ENCODE results near the gene AGPAT3.

AGPAT3 gene

GRCh38 chr21:43881935-43882334, 16.9 kb downstream of the AGPAT3 start:
- Histone ChIP-seq H3K9ac (ENCODE audit: low read length) (no peak overlapping the region), H3K36me3 (ENCODE audit: control insufficient read depth, insufficient read depth, low read length) (no peaks in the 10 kb centered on the region), H3K4me3 (ENCODE audit: low read length) (no peak overlapping the region), H3K27me3 (ENCODE audit: control insufficient read depth, insufficient read depth, low read length) (no peaks in the 10 kb centered on the region), H3K9me3 (ENCODE audit: control insufficient read depth, low read length) (no peaks in the 10 kb centered on the region), H3K4me1 (ENCODE audit: control insufficient read depth, insufficient read depth, low read length) (peaks cover 46% of the 10 kb centered on the region)

- no peak overlapping the region for H3K4me3 ChIP-seq (ENCODE audit: low read length)
- H3K9ac ChIP-seq (ENCODE audit: low read length): no peak overlapping the region
- H3K9me3 ChIP-seq (ENCODE audit: control insufficient read depth, low read length): no peaks in the 10 kb centered on the region
- no peaks in the 10 kb centered on the region for H3K27me3 ChIP-seq (ENCODE audit: control insufficient read depth, insufficient read depth, low read length)
- peaks cover 46% of the 10 kb centered on the region for H3K4me1 ChIP-seq (ENCODE audit: control insufficient read depth, insufficient read depth, low read length)
- no peaks in the 10 kb centered on the region for H3K36me3 ChIP-seq (ENCODE audit: control insufficient read depth, insufficient read depth, low read length)
Measured at GRCh38 chr21:43882952-43883545, 18.0 kb downstream of the AGPAT3 start.

DNA sequence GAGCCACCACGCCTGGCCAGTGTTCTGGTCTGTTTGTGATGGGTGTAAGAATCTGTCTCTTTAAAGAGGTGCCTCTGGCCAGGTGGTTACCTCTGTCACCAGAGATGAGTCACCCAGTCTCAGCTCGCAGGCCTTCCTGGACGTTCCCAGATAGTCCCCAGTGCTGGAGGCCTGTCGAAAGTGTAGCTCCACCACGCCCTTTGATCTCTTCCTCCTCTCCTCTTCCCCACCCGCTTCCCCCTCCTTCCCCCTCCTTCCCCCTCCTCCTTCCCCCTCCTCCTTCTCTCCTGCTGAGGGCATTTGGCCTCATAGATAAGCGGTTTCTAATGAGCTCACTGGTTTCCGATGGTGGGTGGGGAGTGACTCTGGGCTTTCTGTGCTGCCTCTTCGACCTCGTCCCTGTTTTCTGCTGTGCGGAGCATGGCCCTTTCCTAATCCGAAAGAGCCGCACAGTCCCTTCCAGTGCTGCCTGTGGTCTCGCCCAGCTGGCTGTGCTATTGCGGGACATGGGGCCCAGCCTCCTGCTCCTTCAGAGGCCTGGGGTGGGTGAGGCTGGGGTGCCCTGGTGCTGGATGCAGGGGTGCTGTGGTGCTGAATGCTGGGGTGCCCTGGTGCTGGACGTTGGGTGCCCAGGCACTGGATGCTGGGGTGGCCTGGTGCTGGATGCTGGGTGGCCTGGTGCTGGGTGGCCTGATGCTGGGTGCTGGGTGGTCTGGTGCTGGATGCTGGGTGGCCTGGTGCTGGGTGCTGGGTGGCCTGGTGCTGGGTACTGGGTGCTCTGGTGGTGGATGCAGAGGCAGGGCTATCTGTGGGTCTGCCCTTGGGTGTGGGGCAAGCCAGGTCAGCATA, 19.2 kb downstream of the AGPAT3 start:
- Histone ChIP-seq H3K4me3 (ENCODE audit: low read length) (no peak overlapping the region), H3K27me3 (ENCODE audit: control insufficient read depth, insufficient read depth, low read length) (no peaks in the 10 kb centered on the region), H3K4me1 (ENCODE audit: control insufficient read depth, insufficient read depth, low read length) (peaks cover 46% of the 10 kb centered on the region), H3K9ac (ENCODE audit: low read length) (peak overlapping the region; percentile 53), H3K36me3 (ENCODE audit: control insufficient read depth, insufficient read depth, low read length) (no peaks in the 10 kb centered on the region), H3K9me3 (ENCODE audit: control insufficient read depth, low read length) (no peaks in the 10 kb centered on the region)

DNA sequence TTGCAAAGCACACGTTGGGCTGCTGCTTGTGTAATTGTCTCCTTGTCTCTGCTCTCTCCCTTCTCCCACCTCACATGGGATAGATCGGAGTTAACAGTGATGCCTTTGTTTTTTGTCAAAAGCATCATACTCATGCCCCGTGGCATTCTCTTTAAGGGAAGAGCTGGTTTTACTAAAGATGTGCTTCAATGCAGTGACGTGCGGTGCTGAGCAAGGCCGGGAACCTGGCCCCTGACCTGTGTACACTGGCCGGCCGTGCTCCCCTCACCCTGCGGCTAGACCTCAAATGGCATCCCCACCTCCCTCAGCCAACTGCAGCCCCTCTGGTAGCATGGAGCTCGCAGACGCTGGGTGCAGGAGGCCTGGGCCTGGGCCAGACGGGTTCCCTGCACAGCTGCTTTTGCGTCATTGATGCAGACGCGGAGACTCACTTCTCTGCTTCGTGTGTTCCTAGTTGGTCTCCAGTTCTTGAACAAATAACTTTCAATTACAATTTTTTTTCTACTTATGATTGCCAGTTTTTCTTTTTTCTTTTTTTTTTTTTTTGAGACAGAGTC, 19.9 kb downstream of the AGPAT3 start:
- Histone ChIP-seq H3K36me3 (ENCODE audit: control insufficient read depth, insufficient read depth, low read length) (no peaks in the 10 kb centered on the region), H3K9me3 (ENCODE audit: control insufficient read depth, low read length) (no peaks in the 10 kb centered on the region), H3K4me1 (ENCODE audit: control insufficient read depth, insufficient read depth, low read length) (peaks cover 39% of the 10 kb centered on the region), H3K4me3 (ENCODE audit: low read length) (no peak overlapping the region), H3K27me3 (ENCODE audit: control insufficient read depth, insufficient read depth, low read length) (no peaks in the 10 kb centered on the region), H3K9ac (ENCODE audit: low read length) (peak overlapping the region; percentile 53)

DNA sequence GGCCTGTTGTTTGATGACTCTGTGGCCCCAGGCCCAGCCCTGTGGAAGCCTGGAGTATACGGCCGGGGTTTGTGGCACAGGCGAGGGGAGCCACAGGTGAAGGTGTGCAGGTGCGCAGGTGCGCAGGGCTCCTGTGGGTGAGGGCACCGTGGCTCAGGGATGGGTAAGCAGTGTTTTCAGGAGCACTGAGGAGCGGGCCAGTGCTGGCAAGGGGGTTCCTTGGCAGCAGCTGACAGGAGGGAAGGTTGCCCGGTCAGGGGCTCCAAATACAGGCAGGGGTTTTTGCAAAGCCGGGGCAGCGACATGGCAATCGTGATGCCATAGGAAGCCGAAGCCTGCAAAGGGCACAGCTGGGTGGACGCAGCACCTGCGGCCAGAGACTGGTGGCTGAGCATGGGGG, 20.7 kb downstream of the AGPAT3 start:
- Histone ChIP-seq H3K27me3 (ENCODE audit: control insufficient read depth, insufficient read depth, low read length) (no peaks in the 10 kb centered on the region), H3K4me3 (ENCODE audit: low read length) (no peak overlapping the region), H3K36me3 (ENCODE audit: control insufficient read depth, insufficient read depth, low read length) (no peaks in the 10 kb centered on the region), H3K9me3 (ENCODE audit: control insufficient read depth, low read length) (no peaks in the 10 kb centered on the region), H3K9ac (ENCODE audit: low read length) (no peak overlapping the region), H3K4me1 (ENCODE audit: control insufficient read depth, insufficient read depth, low read length) (peaks cover 32% of the 10 kb centered on the region)

GRCh38 chr21:43886565-43886964, 21.5 kb downstream of the AGPAT3 start:
- H3K9ac ChIP-seq (ENCODE audit: low read length): no peak overlapping the region
- no peaks in the 10 kb centered on the region for H3K27me3 ChIP-seq (ENCODE audit: control insufficient read depth, insufficient read depth, low read length)
- H3K4me1 ChIP-seq (ENCODE audit: control insufficient read depth, insufficient read depth, low read length): peaks cover 32% of the 10 kb centered on the region
- no peaks in the 10 kb centered on the region for H3K9me3 ChIP-seq (ENCODE audit: control insufficient read depth, low read length)
- H3K36me3 ChIP-seq (ENCODE audit: control insufficient read depth, insufficient read depth, low read length): no peaks in the 10 kb centered on the region
- H3K4me3 ChIP-seq (ENCODE audit: low read length): no peak overlapping the region

DNA sequence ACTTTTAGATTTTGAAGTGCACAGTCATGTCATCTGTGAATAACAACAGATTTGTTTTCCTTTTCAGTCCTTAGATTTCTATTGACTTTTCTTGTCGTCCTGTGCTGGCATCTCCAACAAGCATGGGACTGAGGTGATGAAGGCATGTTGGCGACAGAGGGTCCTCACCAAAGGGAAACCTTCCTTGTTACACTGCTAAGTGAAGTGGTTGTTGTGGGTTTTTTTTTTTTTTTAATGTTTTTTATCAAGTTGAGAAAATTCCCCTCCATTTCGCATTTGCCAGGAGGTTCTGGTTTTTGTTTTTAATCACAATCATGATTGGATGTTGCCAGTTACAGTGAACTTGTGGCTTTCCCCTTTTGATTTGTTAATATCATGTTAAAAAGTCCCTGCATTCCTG, 24.0 kb downstream of the AGPAT3 start:
- no peak overlapping the region for H3K9ac ChIP-seq (ENCODE audit: low read length)
- H3K9me3 ChIP-seq (ENCODE audit: control insufficient read depth, low read length): no peaks in the 10 kb centered on the region
- H3K27me3 ChIP-seq (ENCODE audit: control insufficient read depth, insufficient read depth, low read length): no peaks in the 10 kb centered on the region
- H3K4me1 ChIP-seq (ENCODE audit: control insufficient read depth, insufficient read depth, low read length): peaks cover 37% of the 10 kb centered on the region
- H3K36me3 ChIP-seq (ENCODE audit: control insufficient read depth, insufficient read depth, low read length): peaks cover 4% of the 10 kb centered on the region
- no peak overlapping the region for H3K4me3 ChIP-seq (ENCODE audit: low read length)

- Histone ChIP-seq H3K9me3 (ENCODE audit: control insufficient read depth, low read length) (no peaks in the 10 kb centered on the region), H3K4me3 (ENCODE audit: low read length) (no peak overlapping the region), H3K27me3 (ENCODE audit: control insufficient read depth, insufficient read depth, low read length) (no peaks in the 10 kb centered on the region), H3K36me3 (ENCODE audit: control insufficient read depth, insufficient read depth, low read length) (peaks cover 4% of the 10 kb centered on the region), H3K4me1 (ENCODE audit: control insufficient read depth, insufficient read depth, low read length) (peaks cover 28% of the 10 kb centered on the region), H3K9ac (ENCODE audit: low read length) (no peak overlapping the region)
Measured at GRCh38 chr21:43890042-43890441, 25.0 kb downstream of the AGPAT3 start.

DNA sequence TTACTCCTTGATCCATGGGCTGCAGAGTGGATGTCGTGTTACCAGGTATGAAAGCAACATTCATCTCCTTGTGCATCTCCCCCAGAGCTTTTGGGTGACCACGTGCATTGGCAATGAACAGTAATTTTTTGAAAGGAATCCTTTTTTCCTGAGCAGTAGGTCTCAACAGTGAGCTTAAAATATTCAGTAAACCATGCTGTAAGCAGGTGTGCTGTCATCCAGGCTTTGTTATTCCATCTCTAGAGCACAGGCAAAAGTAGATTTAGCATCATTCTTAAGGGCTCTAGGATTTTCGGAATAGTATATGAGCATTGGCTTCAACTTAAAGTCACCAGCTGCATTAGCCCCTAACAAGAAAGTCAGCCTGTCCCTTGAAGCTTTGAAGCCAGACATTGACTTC, 27.3 kb downstream of the AGPAT3 start:
- Histone ChIP-seq H3K9me3 (ENCODE audit: control insufficient read depth, low read length) (no peaks in the 10 kb centered on the region), H3K36me3 (ENCODE audit: control insufficient read depth, insufficient read depth, low read length) (peaks cover 4% of the 10 kb centered on the region), H3K9ac (ENCODE audit: low read length) (no peak overlapping the region), H3K4me1 (ENCODE audit: control insufficient read depth, insufficient read depth, low read length) (peaks cover 20% of the 10 kb centered on the region), H3K27me3 (ENCODE audit: control insufficient read depth, insufficient read depth, low read length) (no peaks in the 10 kb centered on the region), H3K4me3 (ENCODE audit: low read length) (no peak overlapping the region)

GRCh38 chr21:43892984-43893535, 28.0 kb downstream of the AGPAT3 start:
- Histone ChIP-seq H3K27me3 (ENCODE audit: control insufficient read depth, insufficient read depth, low read length) (no peaks in the 10 kb centered on the region), H3K36me3 (ENCODE audit: control insufficient read depth, insufficient read depth, low read length) (peaks cover 4% of the 10 kb centered on the region), H3K4me1 (ENCODE audit: control insufficient read depth, insufficient read depth, low read length) (peaks cover 20% of the 10 kb centered on the region), H3K9ac (ENCODE audit: low read length) (no peak overlapping the region), H3K4me3 (ENCODE audit: low read length) (no peak overlapping the region), H3K9me3 (ENCODE audit: control insufficient read depth, low read length) (no peaks in the 10 kb centered on the region)

DNA sequence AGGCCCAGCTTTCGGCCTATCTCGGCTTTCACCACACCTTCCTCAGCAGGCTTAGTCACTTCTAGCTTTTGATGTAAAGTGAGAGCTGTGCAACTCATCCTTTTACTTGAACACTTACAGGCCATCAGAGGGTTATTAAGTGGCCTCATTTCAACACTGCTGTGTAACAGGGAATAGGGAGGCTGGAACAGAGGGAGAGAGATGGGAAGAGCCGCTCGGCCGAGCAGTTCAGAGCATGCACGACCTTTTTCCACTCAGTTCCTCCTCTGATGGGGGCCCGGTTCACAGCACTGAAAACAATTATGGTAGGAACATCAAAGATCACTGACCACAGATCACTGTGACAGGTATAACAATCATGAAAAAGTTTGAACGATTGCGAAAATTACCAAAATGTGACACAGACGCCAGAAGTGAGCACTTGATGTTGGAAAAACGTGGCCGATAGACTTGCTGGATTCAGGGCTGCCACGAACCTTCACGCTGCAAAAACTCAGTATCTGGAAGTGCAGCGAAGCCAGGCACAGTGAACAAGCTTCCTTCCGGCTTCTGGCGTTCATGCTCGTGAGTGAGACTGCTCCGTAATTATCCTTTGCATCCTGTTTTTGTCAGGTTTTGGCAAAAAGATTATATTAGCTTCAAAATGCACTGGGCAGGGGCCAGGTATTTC, 28.6 kb downstream of the AGPAT3 start:
- Histone ChIP-seq H3K4me3 (ENCODE audit: low read length) (no peak overlapping the region), H3K4me1 (ENCODE audit: control insufficient read depth, insufficient read depth, low read length) (peaks cover 20% of the 10 kb centered on the region), H3K9ac (ENCODE audit: low read length) (no peak overlapping the region)

DNA sequence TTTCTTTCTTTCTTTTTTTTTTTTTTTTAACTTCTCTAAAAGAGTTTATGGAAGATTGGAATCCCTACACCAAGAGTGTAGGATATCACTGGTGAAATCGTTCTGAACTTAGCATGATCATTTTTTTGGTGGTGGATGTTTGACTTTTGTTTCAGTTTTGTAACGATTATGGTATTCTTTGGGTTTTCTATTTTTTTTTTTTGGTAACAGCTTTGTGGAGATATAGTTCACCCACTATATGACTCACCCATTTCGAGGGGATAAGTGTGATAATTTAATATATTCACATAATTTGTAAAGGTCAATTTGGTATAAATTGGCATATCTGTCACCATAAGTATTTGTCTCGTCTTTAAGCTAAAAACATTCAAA, 29.2 kb downstream of the AGPAT3 start:
- Histone ChIP-seq H3K36me3 (ENCODE audit: control insufficient read depth, insufficient read depth, low read length) (peaks cover 4% of the 10 kb centered on the region), H3K9me3 (ENCODE audit: control insufficient read depth, low read length) (no peaks in the 10 kb centered on the region), H3K4me3 (ENCODE audit: low read length) (no peak overlapping the region), H3K4me1 (ENCODE audit: control insufficient read depth, insufficient read depth, low read length) (peaks cover 20% of the 10 kb centered on the region), H3K9ac (ENCODE audit: low read length) (no peak overlapping the region), H3K27me3 (ENCODE audit: control insufficient read depth, insufficient read depth, low read length) (no peaks in the 10 kb centered on the region)

More for the DNA sequence above, 28.6 kb downstream of the AGPAT3 start:
- no peaks in the 10 kb centered on the region for H3K27me3 ChIP-seq (ENCODE audit: control insufficient read depth, insufficient read depth, low read length)
- peaks cover 4% of the 10 kb centered on the region for H3K36me3 ChIP-seq (ENCODE audit: control insufficient read depth, insufficient read depth, low read length)
- no peaks in the 10 kb centered on the region for H3K9me3 ChIP-seq (ENCODE audit: control insufficient read depth, low read length)
